GM12874 (cell line): ENCODE results near the gene KRT71.
A peak's percentile ranks its signal among the peaks of the same experiment; 100 is the strongest.

Experiments used
- CTCF ChIP-seq: IDR thresholded peaks from 2 replicates; pipeline ENCODE4 v1.5.1; 2011; ENCODE audit warnings: low read depth, mild to moderate bottlenecking, control low read depth, low read length, moderate library complexity; ENCODE audit not compliant: insufficient read depth

Gene KRT71

GRCh38 chr12:52591521-52591920 lies 38.6 kb upstream of the KRT71 start:
- no peak for TF ChIP-seq CTCF

GRCh38 chr12:52590021-52590420 lies 37.1 kb upstream of the KRT71 start:
- no peak for TF ChIP-seq CTCF

- no peak for TF ChIP-seq CTCF
These were observed 34.6 kb upstream of the KRT71 start for GRCh38 chr12:52587563-52587962.

- no peak for TF ChIP-seq CTCF
These were observed 33.0 kb upstream of the KRT71 start for GRCh38 chr12:52585946-52586345.

- no peak for TF ChIP-seq CTCF
These were observed 32.1 kb upstream of the KRT71 start for GRCh38 chr12:52585066-52585465.

- no peak for TF ChIP-seq CTCF
These were observed 31.3 kb upstream of the KRT71 start for GRCh38 chr12:52584156-52584682.

GRCh38 chr12:52582971-52583456 lies 30.1 kb upstream of the KRT71 start:
- TF ChIP-seq CTCF = peak; percentile 60
